ENCODE measurements around the gene ENO3.

ENO3 gene

GRCh38 chr17:4938688-4939545 is 12.0 kb upstream of the ENO3 start:
- peaks cover 17% of the 10 kb centered on the region for H3F3A ChIP-seq (ENCODE audit: low read depth)
- H4K20me1 ChIP-seq (ENCODE audit: insufficient read depth, low read length, poor library complexity, severe bottlenecking): peaks cover 38% of the 10 kb centered on the region
- H3K9me2 ChIP-seq (replicated peaks; ENCODE audit: low read depth, low read length): no peaks in the 10 kb centered on the region
- peaks cover 16% of the 10 kb centered on the region; the same call in 1 of the 2 replicates for H3K36me3 ChIP-seq (ENCODE audit: insufficient read depth, low read length)
- peak overlapping the region; percentile 67 for H2AFZ ChIP-seq (ENCODE audit: low read length)
- H3K9ac ChIP-seq (ENCODE audit: low read depth, low read length, poor library complexity, severe bottlenecking): peak overlapping the region; percentile 99
- no peaks in the 10 kb centered on the region for H3K27me3 ChIP-seq (ENCODE audit: insufficient read depth, low read length, poor library complexity, severe bottlenecking)
- H3K9me3 ChIP-seq (ENCODE audit: insufficient read depth, low read depth, low read length): no peaks in the 10 kb centered on the region
- H3K4me3 ChIP-seq (ENCODE audit: low read length, poor library complexity, severe bottlenecking): peak overlapping the region; percentile 90
- H3K4me2 ChIP-seq (ENCODE audit: low read depth, low read length, poor library complexity, severe bottlenecking): peak overlapping the region; percentile 98
- peaks cover 69% of the 10 kb centered on the region for H3K4me1 ChIP-seq (ENCODE audit: insufficient read depth, low read length, poor library complexity, severe bottlenecking)
- H3K79me2 ChIP-seq (ENCODE audit: insufficient read depth, low read length): peaks cover 67% of the 10 kb centered on the region
- TF ChIP-seq EZH2phosphoT487 (IDR thresholded peaks at IDR 0.05; ENCODE audit: borderline replicate concordance): no peak
- no peak for TF ChIP-seq CTCF (conservative IDR thresholded peaks at IDR 0.05; ENCODE audit: low read length)

- H3K27me3 ChIP-seq (ENCODE audit: insufficient read depth, low read length, poor library complexity, severe bottlenecking): no peaks in the 10 kb centered on the region
- H3K79me2 ChIP-seq (ENCODE audit: insufficient read depth, low read length): peaks cover 73% of the 10 kb centered on the region
- H3K4me3 ChIP-seq (ENCODE audit: low read length, poor library complexity, severe bottlenecking): peak overlapping the region; percentile 90
- H3K9me2 ChIP-seq (replicated peaks; ENCODE audit: low read depth, low read length): no peaks in the 10 kb centered on the region
- H3F3A ChIP-seq (ENCODE audit: low read depth): peaks cover 19% of the 10 kb centered on the region
- no peak for TF ChIP-seq CTCF (conservative IDR thresholded peaks at IDR 0.05; ENCODE audit: low read length)
- no peak for TF ChIP-seq EZH2phosphoT487 (IDR thresholded peaks at IDR 0.05; ENCODE audit: borderline replicate concordance)
- H4K20me1 ChIP-seq (ENCODE audit: insufficient read depth, low read length, poor library complexity, severe bottlenecking): peaks cover 41% of the 10 kb centered on the region
- peak overlapping the region; percentile 98 for H3K4me2 ChIP-seq (ENCODE audit: low read depth, low read length, poor library complexity, severe bottlenecking)
- H3K4me1 ChIP-seq (ENCODE audit: insufficient read depth, low read length, poor library complexity, severe bottlenecking): peaks cover 70% of the 10 kb centered on the region
- peak overlapping the region; percentile 67 for H2AFZ ChIP-seq (ENCODE audit: low read length)
- H3K36me3 ChIP-seq (ENCODE audit: insufficient read depth, low read length): peaks cover 18% of the 10 kb centered on the region; the same call in 1 of the 2 replicates
- no peaks in the 10 kb centered on the region for H3K9me3 ChIP-seq (ENCODE audit: insufficient read depth, low read depth, low read length)
- peak overlapping the region; percentile 99 for H3K9ac ChIP-seq (ENCODE audit: low read depth, low read length, poor library complexity, severe bottlenecking)
Observed at GRCh38 chr17:4939546-4939795, 11.4 kb upstream of the ENO3 start.

GRCh38 chr17:4939796-4940554 is 10.9 kb upstream of the ENO3 start, which contains the start of the genes RNF167 and SLC25A11:
RNF167 (plus strand) TSS chr17:4940268; CDS start chr17:4940910, 642 bp downstream.
SLC25A11 (minus strand) TSS chr17:4940046; CDS start chr17:4939910, 136 bp downstream.
- Histone ChIP-seq H3K9me3 (ENCODE audit: insufficient read depth, low read depth, low read length) (no peaks in the 10 kb centered on the region), H3K4me3 (ENCODE audit: low read length, poor library complexity, severe bottlenecking) (peak within 1 kb of the TSS; percentile 90), H3K4me1 (ENCODE audit: insufficient read depth, low read length, poor library complexity, severe bottlenecking) (peaks cover 72% of the 10 kb centered on the region), H2AFZ (ENCODE audit: low read length) (peak within 1 kb of the TSS; percentile 67), H3K9me2 (replicated peaks; ENCODE audit: low read depth, low read length) (no peaks in the 10 kb centered on the region), H3K9ac (ENCODE audit: low read depth, low read length, poor library complexity, severe bottlenecking) (peak within 1 kb of the TSS; percentile 99), H3K79me2 (ENCODE audit: insufficient read depth, low read length) (peaks cover 78% of the 10 kb centered on the region), H3F3A (ENCODE audit: low read depth) (peaks cover 22% of the 10 kb centered on the region), H3K36me3 (ENCODE audit: insufficient read depth, low read length) (peaks cover 23% of the 10 kb centered on the region; the same call in 1 of the 2 replicates), H3K27me3 (ENCODE audit: insufficient read depth, low read length, poor library complexity, severe bottlenecking) (no peaks in the 10 kb centered on the region), H3K4me2 (ENCODE audit: low read depth, low read length, poor library complexity, severe bottlenecking) (peak within 1 kb of the TSS; percentile 98), H4K20me1 (ENCODE audit: insufficient read depth, low read length, poor library complexity, severe bottlenecking) (peaks cover 46% of the 10 kb centered on the region)
- TF ChIP-seq CTCF (conservative IDR thresholded peaks at IDR 0.05; ENCODE audit: low read length) (no peak), EZH2phosphoT487 (IDR thresholded peaks at IDR 0.05; ENCODE audit: borderline replicate concordance) (no peak)
